IPS DF 4.7 (cell line): ENCODE measurements around the gene DYNC2H1.
A peak's percentile ranks its signal among the peaks of the same experiment; 100 is the strongest.
"Not testable (repeated sequence)": the region's sequence is repeated elsewhere in the genome, so short reads cannot be mapped to it uniquely, and the experiment has no call there.

Experiments
- DNase-seq: peaks from one replicate; pipeline ENCODE4 v3.0.0-alpha.2; 2013; ENCODE audit warnings: low spot score; ENCODE audit errors: extremely low read depth

DYNC2H1 gene

DNA sequence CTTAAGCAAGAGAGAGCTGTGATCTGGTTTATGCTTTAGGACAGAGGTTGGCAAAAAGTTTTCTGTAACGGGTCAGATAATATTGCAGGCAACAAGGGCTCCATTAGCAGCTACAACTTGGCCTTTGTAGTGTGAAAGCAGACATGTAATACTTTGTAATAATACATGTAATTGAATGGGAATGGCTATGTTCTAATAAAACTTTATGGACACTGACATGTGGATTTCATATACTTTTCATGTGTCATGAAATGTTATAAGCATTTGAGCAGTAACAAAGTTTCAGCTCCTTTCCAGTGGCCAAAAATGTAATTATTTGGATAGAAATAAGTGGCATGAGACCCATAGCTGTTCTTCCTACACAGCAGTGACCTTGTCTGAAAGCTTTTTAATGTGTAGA, 3.1 kb downstream of the DYNC2H1 start:
- no peak for DNase-seq

DNA sequence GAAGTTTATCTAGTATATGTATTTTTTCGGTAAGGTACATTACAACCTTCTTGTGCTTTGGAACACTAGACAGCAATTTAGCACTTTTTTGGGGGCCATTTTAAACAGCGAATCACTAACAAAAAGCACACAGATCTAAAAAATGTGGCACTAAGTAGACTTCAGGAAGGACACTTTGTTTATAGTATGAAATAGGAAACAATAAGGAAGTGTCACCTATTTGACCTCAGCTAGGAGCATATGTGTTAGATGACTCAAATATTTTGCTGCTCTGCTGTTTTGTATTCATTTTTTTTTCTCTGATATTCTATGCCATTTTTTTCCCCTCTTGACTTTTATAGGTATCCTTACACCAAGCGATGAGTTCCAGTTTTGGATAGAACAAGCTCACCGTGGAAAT, 5.6 kb downstream of the DYNC2H1 start:
- no peak for DNase-seq

DNA sequence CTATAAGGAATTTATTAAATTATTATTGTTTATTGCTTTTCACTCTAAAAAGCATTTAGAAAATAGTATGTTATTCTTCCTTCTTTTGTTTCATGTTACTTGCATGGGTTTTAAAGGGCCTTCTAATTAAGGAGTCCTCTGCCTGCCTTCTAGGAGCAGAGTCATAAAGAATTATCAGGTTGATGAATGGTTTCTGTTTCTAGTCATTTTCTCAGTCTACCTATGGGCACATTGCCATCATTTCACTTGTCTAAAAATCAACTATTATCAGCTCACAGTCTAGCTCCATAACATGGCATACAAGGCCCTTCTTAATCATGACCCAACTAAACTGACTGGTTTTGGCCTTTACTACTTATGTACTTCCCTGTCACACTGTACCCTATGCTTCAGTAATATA, 16.2 kb downstream of the DYNC2H1 start:
- no peak for DNase-seq

DNA sequence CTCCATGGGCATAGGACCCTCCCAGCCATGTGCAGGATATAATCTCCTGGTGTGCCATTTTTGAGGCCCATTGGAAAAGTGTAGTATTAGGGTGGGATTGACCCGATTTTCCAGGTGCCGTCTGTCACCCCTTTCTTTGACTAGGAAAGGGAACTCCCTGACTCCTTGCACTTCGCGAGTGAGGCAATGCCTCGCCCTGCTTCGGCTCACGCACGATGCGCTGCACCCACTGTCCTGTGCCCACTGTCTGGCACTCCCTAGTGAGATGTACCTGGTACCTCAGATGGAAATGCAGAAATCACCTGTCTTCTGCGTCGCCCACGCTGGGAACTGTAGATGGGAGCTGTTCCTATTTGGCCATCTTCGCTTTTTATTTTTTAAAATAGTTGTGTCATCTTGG, 32.8 kb downstream of the DYNC2H1 start:
- not testable (repeated sequence) for DNase-seq

DNA sequence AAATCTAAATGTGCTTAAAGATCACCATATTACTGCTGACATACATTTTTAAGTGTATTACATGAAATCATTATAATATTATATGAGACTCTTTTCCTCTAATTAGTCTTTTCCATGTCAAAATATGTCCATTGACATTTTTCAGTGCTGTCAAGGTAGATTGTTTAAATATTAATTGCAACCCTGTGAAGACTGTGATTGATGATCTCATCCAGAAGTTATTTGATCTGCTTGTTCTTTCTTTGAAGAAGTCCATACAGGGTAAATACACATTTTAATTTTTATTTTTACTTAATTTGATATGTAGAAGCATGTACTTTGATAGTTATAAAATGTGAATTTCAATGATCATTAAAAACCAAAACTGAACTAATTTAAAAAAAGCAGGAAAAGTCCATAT, 38.4 kb downstream of the DYNC2H1 start:
- DNase-seq = no peak

DNA sequence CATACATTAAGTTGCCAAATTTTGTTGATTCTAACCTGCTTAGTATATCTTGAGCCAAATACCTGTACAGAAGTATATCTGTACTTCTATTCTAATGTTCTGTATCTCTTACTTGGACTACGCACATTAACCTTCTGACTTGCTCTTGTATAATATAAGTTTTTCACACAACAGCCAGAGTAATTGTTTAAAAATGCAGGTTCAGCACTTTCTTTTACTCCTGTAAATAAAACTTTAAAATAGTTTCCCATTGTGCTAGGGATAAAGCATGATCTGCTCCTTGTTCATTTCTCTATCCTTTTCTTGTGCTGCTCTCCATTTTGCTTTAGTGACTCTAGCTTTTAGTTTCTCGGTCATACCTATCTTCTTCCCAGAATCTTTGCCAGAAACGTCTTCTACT, 48.3 kb downstream of the DYNC2H1 start:
- no peak for DNase-seq

DNA sequence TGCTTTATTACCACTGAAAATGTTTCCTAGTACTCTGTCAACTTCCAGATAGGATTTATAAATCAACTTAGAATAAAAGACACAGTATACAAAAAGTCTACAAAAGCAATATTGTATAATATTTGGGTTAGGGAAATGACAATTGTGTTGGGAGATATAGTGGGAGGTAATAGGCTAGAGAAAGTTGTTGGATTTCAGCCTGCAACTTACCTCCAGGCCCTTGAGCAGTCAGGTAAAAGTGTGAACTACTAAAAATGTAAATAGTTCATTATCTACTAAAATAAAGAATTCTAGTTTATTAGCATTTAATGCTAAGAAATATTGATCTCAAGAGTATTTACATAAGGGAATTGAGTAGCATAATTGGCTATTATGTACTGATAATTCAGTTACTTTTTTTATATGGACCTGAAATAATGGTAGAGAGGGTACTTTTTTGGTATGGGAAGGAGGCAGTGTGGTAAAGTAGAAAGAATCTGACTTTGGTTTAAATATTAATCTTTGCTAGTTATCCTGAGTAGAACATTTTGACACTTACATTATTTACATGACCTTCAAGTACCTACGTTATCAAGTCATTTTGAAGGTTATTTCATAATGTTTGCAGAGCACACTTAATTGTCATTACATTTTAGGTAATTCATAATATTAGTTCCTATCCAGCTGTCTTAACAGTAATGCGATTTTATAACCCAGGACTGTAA, 55.0 kb downstream of the DYNC2H1 start:
- DNase-seq = no peak

DNA sequence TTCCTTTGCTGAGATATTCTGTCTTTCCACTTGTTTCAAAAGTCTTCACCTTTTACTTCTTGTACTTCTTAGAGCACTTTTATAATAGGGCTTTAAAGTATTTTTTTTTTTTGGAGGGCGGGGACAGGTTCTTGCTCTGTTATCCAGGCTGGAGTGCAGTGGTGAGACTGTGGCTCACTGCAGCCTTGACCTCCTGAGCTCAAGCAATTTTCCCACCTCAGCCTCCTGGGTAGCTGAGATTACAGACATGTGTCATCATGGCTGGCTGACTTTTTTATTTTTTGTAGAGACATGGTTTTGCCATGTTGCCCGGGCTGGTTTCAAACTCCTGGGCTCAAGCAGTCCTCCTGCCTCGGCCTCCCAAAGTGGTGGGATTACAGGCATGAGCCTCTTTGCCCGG, 57.9 kb downstream of the DYNC2H1 start:
- DNase-seq = no peak

DNA sequence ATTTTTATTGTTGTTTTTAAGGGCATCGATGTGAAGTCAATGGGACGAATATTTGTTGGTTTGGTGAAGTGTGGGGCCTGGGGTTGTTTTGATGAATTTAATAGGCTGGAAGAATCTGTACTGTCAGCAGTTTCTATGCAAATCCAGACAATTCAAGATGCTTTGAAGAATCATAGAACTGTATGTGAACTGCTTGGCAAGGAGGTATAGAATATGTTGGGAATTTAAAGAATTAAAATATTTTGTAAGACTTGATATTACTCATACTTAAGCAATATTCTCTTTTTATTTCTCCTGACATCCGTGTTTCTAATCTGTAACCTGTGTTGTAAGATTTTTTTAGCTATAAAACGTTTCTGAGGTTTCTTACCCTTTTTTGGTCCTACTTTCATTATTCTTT, 61.6 kb downstream of the DYNC2H1 start:
- DNase-seq = no peak

DNA sequence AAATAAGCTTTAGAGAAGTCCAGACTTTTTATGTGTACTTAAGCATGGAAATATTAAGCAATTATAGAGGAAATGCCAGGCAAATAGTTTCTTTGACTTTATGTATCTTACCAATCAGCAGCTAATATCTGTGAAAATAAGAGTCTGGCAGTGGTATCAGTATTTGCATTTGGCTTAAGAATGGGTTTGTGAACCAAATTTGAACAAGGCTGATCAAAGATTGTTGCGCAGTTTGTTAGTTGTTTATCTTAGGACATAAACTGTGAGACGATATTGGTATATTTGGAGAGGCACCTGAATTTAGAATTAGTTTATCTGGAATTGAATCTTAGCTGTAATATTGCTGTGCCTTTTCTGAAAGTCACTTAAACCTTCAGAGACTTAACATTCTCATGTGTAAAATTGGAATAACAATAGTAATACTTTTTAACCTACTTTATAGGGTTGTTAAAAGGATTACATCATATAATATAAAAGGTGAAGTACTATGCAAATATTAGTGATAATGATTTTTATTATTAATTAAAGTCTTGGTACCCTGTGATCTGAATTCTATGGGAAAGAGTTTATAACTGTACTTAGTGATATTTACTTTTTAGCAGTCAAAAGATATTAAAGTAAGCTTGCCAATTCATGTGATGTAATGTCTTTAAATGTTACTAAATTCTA, 66.4 kb downstream of the DYNC2H1 start:
- no peak for DNase-seq

DNA sequence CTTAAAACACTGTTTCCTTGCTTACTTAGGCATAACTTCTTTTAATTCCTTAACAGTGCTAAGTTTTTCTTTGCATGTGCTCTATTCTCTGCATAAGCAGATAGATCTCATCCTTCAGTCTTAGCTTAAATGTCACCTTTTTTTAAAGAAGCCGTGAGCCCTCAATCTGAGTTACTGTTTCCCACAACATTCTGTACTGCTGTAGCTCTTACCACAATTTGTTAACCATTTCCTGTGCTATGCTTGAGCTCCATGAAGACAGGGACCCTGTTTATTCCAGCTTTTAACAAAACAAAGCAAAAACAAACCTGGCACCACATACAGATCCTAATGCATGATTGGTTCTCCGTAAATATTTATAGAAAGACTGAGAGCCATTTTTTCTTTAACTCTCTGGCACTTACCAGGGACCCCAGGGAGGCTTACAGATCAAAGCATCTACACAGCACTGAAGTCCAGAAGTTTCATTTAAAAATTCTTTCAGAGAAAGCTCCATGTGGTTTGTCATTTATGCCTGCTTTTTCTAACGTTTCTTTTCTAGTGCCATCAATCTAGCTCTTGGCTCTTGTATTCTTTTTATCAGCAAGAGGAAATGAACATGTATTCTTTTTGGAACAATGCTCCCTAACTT, 74.9 kb downstream of the DYNC2H1 start:
- DNase-seq = no peak

DNA sequence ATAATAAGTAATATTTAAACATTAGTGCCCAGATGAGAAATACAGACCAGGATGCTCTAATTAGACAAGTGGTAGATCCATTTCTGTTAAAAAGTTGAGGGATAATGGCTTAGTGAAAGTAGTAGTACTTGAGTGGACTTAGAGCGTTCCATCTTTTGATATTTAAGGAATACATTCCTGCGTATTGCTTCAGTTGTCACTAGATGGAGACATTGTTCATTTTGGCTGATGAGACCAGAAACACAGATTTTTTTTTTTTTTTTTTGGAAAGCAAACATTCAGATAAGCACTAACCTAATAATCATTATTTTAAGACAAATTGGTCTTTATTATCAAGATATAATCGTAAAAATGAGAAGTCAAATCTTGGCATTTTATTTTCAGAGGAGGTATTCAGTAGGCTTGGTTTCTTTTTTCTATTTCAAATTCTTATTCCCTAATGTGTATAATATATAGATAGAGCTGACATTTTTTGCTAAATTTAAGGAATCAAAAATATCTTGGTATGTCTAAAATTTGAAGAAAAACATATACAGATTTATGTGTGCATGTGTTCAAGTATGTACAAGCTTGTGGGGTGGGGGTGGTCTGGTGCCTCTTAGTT, 92.9 kb downstream of the DYNC2H1 start:
- no peak for DNase-seq

DNA sequence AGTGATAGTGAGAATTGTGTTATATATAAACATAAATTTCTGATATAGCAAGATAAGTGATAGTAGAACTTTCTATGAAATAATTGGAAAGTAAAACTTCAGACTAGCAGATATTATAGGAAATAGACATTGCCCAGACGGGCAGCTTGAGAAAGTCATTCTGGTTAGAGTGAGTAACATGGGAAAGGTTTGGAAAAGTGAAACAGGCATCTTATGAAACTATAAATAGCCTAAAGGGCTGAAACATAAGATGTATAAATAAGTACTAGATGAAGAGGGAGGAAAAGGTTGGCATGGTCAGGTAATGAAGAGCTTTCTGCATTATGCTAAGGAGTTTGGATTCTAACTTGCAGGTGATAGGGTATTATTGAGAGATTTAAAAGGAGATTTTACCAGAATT, 101.3 kb downstream of the DYNC2H1 start:
- DNase-seq = no peak

DNA sequence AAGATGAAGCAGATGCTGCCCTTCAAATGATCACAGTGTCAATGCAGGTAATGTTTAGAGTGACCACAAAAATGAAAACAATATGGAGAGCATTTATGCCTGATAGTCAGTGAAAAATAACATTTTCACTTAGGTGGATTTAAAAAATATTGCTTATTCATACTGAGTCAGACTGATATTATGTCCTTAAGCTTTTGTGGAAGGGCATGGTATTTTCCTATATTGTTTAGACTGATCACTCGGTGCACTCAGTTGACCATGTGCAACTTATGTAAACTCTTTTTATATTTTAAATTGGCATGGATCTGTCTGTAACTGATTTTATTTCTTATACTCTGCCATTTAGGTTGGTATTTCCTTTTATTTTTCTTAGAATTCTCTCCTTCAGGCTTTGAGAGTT, 106.6 kb downstream of the DYNC2H1 start:
- DNase-seq = no peak

DNA sequence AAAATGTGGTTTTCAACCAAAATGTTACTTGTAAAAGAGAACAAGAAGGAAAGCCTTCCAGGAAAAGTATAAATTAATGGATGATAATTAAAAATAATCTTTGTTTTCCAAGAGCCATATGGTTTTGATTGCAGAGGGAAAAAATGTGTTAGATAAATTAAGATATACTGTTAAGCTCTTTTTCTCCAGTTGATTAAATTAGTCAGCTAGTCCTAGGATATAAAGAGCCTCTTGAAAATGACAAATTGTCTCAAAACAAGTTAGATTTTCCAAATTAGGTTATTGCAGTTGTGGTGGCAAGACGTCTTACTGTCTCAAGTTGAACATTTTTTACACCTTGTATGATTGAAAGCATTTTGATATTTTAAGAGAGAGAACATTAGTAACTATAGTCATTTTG, 110.9 kb downstream of the DYNC2H1 start:
- no peak for DNase-seq

DNA sequence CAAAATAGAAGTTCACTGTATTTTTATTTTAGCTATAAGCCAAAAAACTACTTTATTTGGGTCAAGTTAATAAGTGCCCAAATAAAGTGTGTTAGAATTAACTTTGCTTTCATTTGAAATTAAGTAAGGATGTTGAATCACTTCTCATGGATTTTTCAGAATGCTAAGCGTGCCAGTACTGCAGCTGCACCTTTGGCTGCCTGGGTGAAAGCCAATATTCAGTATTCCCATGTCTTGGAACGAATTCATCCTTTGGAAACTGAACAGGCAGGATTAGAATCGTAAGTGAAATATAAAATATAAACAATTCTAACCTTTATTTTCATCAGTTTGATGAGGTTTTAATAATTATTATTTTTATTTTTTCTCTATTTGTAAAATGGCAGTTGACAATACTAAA, 113.6 kb downstream of the DYNC2H1 start:
- no peak for DNase-seq

DNA sequence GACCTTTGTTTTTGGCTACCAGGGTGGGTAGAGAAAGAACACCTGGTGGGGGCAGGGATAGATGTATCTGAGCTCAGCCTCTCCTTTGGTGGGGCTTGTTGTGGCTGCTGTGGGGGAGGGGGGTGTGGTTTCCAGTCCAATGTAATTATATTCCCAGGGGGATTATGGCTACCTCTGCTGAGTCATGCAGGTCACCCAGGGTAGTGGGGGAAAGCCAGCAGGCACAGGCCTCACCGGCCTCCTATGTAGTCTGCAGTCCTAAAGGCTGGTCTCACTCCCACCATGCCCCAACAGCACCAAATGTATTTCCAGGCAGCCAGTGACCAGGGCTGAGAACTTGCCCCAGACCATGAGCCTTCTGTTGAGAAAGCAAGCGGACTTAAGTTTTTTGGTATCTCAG, 119.6 kb downstream of the DYNC2H1 start:
- no peak for DNase-seq

DNA sequence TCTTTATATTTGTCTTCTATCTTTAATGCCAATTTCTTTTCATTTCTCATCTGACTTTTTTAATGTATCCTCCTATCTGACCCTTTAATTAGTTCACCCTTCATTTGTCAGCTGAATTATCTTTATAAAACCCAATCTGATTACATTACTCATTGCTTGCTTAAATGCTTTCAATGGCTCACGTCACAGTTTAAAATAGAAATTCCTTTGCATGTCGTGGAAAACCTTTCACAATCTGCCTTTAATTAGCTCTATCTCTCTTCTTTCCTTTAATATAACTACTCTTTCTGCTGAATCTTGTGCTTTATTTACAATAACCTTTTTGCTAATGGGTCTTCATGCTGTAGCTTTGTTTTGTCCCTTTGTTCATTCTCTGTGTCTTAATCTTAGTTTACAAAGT, 125.7 kb downstream of the DYNC2H1 start:
- no peak for DNase-seq

DNA sequence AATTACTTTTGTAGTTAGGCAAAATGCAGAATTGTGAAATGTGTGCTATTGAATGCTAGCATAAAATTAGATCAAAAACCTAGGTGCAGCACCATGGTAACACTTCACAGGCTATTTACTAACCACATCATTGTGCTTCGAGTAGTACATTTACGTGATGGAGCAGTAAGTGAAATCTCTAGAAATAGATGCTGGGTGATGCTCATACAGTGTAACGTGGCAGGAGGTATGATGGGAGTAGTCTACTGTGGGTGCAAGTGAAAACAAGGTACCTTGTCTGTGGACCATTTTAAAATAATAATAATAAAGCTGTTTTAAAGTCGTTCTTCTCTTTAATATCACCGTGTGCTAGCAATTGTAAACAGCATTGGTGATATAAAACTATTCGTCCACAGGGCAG, 132.3 kb downstream of the DYNC2H1 start:
- DNase-seq = no peak

DNA sequence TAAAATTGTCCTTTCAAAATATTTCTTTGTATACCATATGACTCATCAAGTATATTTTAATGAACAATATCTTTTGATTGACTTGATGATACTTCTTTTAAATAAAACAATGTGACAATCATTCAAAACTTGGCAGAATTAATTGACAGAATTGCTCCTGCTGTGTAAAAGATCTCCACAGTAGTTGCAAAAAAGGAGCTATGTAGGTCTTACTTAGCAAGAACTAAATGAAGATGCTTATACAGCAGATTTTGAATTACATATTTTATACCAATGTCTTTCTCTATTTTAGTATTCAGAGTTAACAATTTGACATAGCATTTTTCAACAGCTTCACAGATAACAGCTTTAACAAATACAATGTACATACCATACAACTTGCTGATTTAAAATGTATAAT, 144.9 kb downstream of the DYNC2H1 start:
- no peak for DNase-seq

DNA sequence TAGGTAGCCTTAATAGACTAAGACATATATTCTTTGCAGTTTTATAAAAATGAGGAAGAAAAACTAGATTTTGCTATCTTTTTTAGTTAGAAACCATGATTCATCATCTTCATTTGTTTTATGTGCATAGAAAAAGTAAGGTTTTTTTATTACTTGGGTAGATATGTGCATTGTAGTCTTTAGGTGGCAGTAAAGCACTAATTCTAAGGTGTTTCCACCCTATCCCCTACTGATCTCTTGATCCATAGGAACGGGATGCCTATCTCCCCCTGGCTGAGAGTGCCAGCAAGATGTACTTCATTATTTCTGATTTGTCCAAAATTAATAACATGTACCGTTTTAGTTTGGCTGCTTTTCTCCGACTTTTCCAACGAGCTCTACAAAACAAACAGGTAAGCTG, 148.1 kb downstream of the DYNC2H1 start:
- DNase-seq = peak; percentile 0

DNA sequence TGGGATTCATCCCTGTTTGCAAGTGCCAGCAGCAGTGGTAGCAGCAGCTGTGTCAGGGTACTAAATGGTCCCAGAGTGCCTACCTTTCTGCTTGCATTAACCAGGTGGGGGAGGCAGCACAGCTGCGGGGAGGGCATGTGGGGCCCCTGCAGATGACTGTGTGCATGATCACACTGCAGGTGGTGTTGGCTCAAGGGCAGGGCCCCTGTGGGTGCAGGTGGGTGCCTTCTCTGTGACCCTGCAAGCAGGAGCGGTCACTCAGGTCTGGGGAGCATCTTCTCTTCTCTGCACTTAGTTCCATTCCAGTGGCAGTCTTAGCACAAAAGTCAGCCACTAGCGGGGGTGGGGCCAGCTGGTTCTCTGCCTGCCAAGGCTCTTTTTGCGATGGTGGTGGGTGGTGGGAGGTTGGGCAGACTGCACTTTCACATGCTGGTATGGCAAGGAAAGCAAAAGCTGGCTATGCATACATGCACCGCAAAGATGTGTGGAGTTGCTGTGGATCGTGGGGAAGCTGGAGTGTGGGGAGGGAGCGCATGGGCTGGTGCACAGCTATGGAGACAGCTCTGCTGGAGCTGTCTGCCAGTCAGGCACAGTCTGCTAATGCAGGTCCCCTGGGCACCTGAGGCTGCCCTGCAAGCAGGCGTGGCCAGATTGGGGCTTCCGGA, 157.1 kb downstream of the DYNC2H1 start:
- DNase-seq = no peak
